GM10847 (cell line): Measurements from ENCODE around the gene C2CD5.

Experiments
- POLR2A ChIP-seq: IDR thresholded peaks from 2 replicates; pipeline ENCODE4 v1.6.1; 2011; ENCODE audit not compliant: insufficient read length; ENCODE audit errors: extremely low read depth

Gene C2CD5

GRCh38 chr12:22413592-22413991 lies 130.8 kb downstream of the C2CD5 start:
- no peak for TF ChIP-seq POLR2A

GRCh38 chr12:22412581-22412980 lies 131.8 kb downstream of the C2CD5 start:
- TF ChIP-seq POLR2A: no peak

GRCh38 chr12:22410486-22410885 lies 133.9 kb downstream of the C2CD5 start:
- no peak for TF ChIP-seq POLR2A

- no peak for TF ChIP-seq POLR2A
These were observed 134.8 kb downstream of the C2CD5 start for GRCh38 chr12:22409377-22410164.

- no peak for TF ChIP-seq POLR2A
These were observed 135.5 kb downstream of the C2CD5 start for GRCh38 chr12:22408610-22409376.

- TF ChIP-seq POLR2A: no peak
These were observed 136.9 kb downstream of the C2CD5 start for GRCh38 chr12:22407397-22407796.

- TF ChIP-seq POLR2A: no peak
These were observed 137.7 kb downstream of the C2CD5 start for GRCh38 chr12:22406627-22407026.

- TF ChIP-seq POLR2A: no peak
These were observed 144.7 kb downstream of the C2CD5 start for GRCh38 chr12:22399464-22400180.
